ENCODE data around the gene HAPLN2. TPM values are rescaled to one million over a fixed set of nuclear protein-coding genes. Genes with fewer than 3 reads are reported as not detected.
"Not testable (repeated sequence)": the region's sequence is repeated elsewhere in the genome, so short reads cannot be mapped to it uniquely, and the experiment has no call there.

HAPLN2 gene
- total RNA-seq, 4 donors from 2014 or later, result 0.13 to 3.0 (median 1.2) TPM

DNA sequence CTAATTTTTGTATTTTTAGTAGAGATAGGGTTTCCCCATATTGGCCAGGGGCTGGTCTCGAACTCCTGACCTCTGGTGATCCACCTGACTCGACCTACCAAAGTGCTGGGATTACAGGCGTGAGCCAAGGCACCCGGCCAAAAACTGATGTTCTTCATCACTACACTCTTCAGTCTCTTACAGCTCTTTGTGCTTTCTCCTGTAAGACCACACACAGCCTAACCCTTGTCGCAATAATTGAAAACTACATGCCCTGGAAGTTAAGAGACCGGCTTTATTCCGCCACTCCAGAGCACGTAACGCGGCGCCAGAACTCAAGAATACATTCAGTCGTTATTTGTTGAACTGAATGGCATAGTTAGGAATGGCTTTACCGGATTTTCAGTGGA lies 18.5 kb upstream of the HAPLN2 start:
- H3K27me3 ChIP-seq, result no peaks in the 10 kb centered on the region
- TF ChIP-seq, protein P1, sequence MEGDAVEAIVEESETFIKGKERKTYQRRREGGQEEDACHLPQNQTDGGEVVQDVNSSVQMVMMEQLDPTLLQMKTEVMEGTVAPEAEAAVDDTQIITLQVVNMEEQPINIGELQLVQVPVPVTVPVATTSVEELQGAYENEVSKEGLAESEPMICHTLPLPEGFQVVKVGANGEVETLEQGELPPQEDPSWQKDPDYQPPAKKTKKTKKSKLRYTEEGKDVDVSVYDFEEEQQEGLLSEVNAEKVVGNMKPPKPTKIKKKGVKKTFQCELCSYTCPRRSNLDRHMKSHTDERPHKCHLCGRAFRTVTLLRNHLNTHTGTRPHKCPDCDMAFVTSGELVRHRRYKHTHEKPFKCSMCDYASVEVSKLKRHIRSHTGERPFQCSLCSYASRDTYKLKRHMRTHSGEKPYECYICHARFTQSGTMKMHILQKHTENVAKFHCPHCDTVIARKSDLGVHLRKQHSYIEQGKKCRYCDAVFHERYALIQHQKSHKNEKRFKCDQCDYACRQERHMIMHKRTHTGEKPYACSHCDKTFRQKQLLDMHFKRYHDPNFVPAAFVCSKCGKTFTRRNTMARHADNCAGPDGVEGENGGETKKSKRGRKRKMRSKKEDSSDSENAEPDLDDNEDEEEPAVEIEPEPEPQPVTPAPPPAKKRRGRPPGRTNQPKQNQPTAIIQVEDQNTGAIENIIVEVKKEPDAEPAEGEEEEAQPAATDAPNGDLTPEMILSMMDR (IDR thresholded peaks at IDR 0.05), result no peak
- TF ChIP-seq POLR2A (IDR thresholded peaks at IDR 0.05) (no peak), EP300 (IDR thresholded peaks at IDR 0.05) (no peak), POLR2AphosphoS5 (IDR thresholded peaks at IDR 0.05) (no peak)
- peaks cover 0 to 36% of the 10 kb centered on the region in 2 donors for H3K36me3 ChIP-seq
- no peaks in the 10 kb centered on the region for H3K9me3 ChIP-seq
- H3K27ac ChIP-seq, result peak overlapping the region in 3 of 4 donors; percentile 83 to 87 (median 83)
- peaks cover 0 to 23% (median 10%) of the 10 kb centered on the region in 3 donors for H3K4me1 ChIP-seq
- 0% methylated on average over 11 to 12 of the region's 13 CpGs for WGBS, 2 donors (ENCODE audit: low coverage in 1 of 2)
- H3K4me3 ChIP-seq, result peak overlapping the region; percentile 64 to 74
- ATAC-seq, result no peak

DNA sequence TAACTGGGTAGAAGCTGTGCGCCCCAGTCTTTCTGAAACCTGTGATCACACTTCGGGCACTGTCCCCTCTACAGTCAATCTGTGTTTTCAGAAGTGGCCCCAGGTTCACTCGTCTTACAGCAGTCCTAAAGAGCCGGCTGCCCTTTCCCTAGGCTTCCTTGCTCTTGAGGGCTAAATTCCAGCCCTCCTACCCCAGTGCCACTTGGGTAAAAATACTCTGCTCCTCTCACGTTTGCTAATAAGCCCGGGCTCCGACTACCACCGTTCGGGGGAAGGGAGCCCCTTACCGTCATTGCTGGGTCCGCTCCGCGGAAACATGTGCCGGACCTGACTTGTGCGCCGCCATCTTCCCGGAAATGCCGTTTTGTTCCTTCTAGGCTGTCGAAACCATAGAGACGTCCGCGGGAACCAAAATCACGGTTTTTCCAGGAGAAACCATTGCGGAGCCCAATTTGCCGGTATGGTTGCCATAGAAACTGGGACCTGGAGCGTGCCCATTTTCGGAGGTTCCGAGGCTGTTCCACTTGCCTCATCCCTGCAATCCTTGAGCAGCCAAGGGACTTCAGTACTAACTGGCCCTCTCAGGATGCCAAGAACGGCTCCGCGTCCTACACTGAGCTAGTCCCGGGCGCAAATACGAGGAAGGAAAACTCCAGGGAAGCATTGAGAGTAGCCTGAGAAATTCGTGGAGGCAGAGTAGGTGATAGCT lies 17.9 kb upstream of the HAPLN2 start, which contains the start of gene GPATCH4:
GPATCH4 (minus strand) TSS at position 358 of the 709 bp plus-strand sequence.
- Histone ChIP-seq H3K4me3 (peak within 1 kb of the TSS; percentile 64 to 74), H3K27ac (peak within 1 kb of the TSS; percentile 47 to 87 (median 83)), H3K27me3 (no peaks in the 10 kb centered on the region), H3K4me1 (peaks cover 0 to 23% (median 10%) of the 10 kb centered on the region in 3 donors), H3K36me3 (peaks cover 0 to 30% of the 10 kb centered on the region in 2 donors), H3K9me3 (no peaks in the 10 kb centered on the region)
- peak; percentile 93 for ATAC-seq
- 0% methylated on average over 6 to 10 of the region's 35 CpGs for WGBS, 2 donors (ENCODE audit: low coverage in 1 of 2)
- TF ChIP-seq POLR2A (IDR thresholded peaks at IDR 0.05), result peak in 1 of 2 donors; percentile 15
- TF ChIP-seq, protein P1 (IDR thresholded peaks at IDR 0.05), result peak in 1 of 4 experiments; percentile 12
- TF ChIP-seq EP300 (IDR thresholded peaks at IDR 0.05), result no peak
- TF ChIP-seq POLR2AphosphoS5 (IDR thresholded peaks at IDR 0.05), result peak; percentile 63

- Histone ChIP-seq H3K27ac (peak overlapping the region; percentile 47 to 87 (median 83)), H3K4me1 (peaks cover 0 to 23% (median 10%) of the 10 kb centered on the region in 3 donors), H3K9me3 (no peaks in the 10 kb centered on the region), H3K36me3 (peaks cover 0 to 24% of the 10 kb centered on the region in 2 donors), H3K4me3 (peak overlapping the region; percentile 64 to 74), H3K27me3 (no peaks in the 10 kb centered on the region)
- TF ChIP-seq POLR2AphosphoS5 (IDR thresholded peaks at IDR 0.05) (no peak), POLR2A (IDR thresholded peaks at IDR 0.05) (no peak), EP300 (IDR thresholded peaks at IDR 0.05) (no peak)
- TF ChIP-seq, protein P1 (IDR thresholded peaks at IDR 0.05), result no peak
- no peak for ATAC-seq
- 55 to 57% methylated on average over 4 to 8 of the region's 12 CpGs for WGBS, 2 donors (ENCODE audit: low coverage in 1 of 2)
Measured at GRCh38 chr1:156601892-156602291, 17.3 kb upstream of the HAPLN2 start.

- peaks cover 0 to 25% (median 10%) of the 10 kb centered on the region in 3 donors for H3K4me1 ChIP-seq
- no peaks in the 10 kb centered on the region for H3K27me3 ChIP-seq
- peaks cover 0 to 17% of the 10 kb centered on the region in 2 donors for H3K36me3 ChIP-seq
- no peak overlapping the region for H3K27ac ChIP-seq
- no peak for ATAC-seq
- TF ChIP-seq EP300 (IDR thresholded peaks at IDR 0.05), result no peak
- TF ChIP-seq, protein P1 (IDR thresholded peaks at IDR 0.05), result peak in 1 of 4 experiments; percentile 28
- H3K4me3 ChIP-seq, result no peak overlapping the region
- WGBS, 2 donors (ENCODE audit: low coverage in 1 of 2), result 10 to 26% methylated on average over 6 of the region's 10 CpGs
- H3K9me3 ChIP-seq, result no peaks in the 10 kb centered on the region
Measured at GRCh38 chr1:156602557-156602993, 16.6 kb upstream of the HAPLN2 start.

DNA sequence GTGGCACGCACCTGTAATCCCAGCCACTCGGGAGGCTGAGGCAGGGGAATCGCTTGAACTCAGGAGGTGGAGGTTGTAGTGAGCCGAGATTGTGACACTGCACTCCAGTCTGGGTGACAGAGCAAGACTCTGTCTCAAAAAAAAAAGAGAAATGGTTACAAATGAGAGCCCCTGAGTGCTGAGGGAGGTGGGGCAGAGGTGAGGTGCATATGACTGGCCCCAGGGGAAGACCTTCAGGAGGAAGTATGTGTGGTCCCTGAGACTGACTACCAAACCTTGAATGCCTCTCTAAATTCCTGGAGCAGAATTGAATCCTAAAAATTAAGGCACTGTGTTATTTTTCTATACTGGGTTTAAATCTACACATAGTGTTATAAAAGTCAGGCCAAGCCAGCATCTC lies 11.9 kb upstream of the HAPLN2 start:
- not testable (repeated sequence) for H3K27ac ChIP-seq

More for the DNA sequence above, 11.9 kb upstream of the HAPLN2 start:
- H3K36me3 ChIP-seq, H3K9me3 ChIP-seq, H3K4me3 ChIP-seq, H3K27me3 ChIP-seq, ATAC-seq: not testable (repeated sequence)
- peaks cover 0 to 19% (median 5%) of the 10 kb centered on the region in 3 donors for H3K4me1 ChIP-seq
- 92% methylated on average over 2 of the region's 4 CpGs; no CpG with 5 or more reads in 1 of the 2 donors for WGBS, 2 donors (ENCODE audit: low coverage in 1 of 2)

All from gastroesophageal sphincter (tissue), 4 donors.